HG03354 (cell line): ENCODE data around the gene SLC48A1.

Experiments
- ATAC-seq: cut with Tn5 transposase; IDR thresholded peaks from one replicate; pipeline ENCODE4 v1.9.1; 2021; ENCODE audit warnings: mild to moderate bottlenecking; ENCODE audit not compliant: unreplicated experiment, poor library complexity, severe bottlenecking

SLC48A1 gene

GRCh38 chr12:47773062-47773857 is at the start of gene SLC48A1:
SLC48A1 (plus strand) TSS chr12:47773238; CDS start chr12:47773305, 67 bp downstream.
- ATAC-seq = peak; percentile 86

DNA sequence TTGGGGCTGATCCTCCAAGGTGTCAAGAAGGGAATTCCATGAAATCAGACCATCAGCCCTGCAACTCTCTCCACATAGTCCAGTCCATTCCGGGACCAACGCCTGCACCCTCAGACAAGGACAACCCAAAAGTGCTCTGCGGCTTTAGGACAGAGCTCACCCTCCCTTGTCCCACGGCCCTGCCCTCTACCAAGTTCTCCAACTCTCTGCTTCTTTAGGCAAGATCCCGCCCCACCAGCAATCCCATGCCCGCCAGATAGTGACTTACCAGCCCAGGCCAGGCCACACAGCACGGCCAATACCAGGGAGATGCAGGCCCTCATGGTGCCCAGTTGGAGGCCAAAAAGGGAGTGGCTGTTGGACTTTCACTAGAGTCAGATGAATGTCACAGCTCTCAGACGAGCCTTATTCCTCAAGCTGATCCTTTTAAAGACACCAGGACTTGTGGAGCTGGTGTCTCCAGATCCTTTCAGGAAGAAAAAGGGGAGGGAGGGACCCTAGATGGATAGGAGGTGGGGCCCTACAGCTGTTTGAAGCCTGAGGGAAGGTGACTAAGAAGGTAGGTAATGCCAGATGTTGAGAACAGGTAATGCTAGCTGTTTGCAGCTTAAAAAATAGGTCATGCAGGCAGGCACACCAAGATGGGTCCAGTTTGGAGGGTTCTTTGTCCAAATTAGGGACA is 47.8 kb upstream of the SLC48A1 start, which contains the start of gene ENDOU:
Gene ENDOU (minus strand): TSS at position 400 of the 682 bp plus-strand sequence. CDS start 77 bp downstream, at position 323.
- ATAC-seq = no peak

- peak; percentile 90 for ATAC-seq
These were observed 47.1 kb upstream of the SLC48A1 start for GRCh38 chr12:47725893-47726292.

DNA sequence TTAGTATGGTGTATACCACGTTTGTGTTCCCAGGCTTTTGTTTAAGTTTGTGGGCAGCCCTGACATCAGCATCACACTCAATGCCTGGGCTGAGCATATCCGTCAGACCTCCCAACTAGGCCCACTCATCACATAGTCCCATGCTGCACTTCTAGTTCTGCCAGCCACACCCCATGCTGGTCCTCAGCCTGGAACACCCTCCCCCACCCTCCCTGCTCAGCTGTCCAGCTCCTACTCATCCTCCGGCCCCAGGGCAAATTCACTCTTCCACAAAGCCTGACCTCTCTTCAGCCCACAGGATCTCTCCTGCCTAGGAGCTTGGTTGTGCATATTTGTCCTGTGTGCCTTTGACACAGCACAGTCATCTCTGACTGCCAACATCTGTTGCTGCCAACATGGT is 43.8 kb upstream of the SLC48A1 start:
- no peak for ATAC-seq

GRCh38 chr12:47730341-47730744 is 42.7 kb upstream of the SLC48A1 start:
- ATAC-seq = no peak

DNA sequence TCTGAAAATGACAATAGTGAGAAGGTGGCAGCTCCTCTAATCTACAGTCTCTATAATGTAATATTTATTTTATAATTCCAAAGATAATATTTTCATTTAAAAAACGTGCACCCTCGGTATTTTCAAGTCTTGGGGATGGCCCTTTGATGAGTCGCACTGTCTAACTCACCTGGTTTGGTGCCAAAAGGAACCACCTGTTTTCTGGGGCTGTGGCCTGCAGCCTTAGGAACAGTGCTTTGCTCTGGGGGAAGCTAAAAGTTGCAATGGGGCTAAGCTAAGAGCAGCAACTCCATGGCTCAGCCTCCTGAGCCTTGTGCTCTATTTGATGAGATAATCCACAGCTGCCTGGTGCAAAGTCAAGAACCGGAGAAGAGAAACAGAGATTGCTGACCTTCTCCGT is 41.3 kb upstream of the SLC48A1 start:
- no peak for ATAC-seq

DNA sequence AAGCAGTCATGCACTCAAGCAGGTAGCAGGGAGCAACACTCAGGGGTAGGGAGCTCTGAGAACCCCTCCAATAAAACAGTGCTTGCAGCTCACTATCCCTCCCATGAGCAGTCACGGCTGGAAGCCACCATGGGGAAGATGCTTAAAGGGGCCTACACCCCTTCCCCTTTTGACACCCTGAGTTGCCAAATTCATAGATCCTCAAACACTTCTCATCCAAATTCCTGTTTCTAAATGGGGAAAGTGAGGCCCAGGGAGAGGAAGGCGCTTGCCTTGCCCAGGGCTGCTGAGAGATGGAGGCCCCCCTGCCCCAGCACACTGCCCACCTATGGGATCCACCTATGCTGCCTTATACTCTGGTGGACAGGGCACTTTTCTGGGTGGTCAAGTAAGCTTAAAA is 40.5 kb upstream of the SLC48A1 start:
- no peak for ATAC-seq

- ATAC-seq = no peak
These were observed 39.9 kb upstream of the SLC48A1 start for GRCh38 chr12:47733142-47733541.

- ATAC-seq = no peak
These were observed 38.1 kb upstream of the SLC48A1 start for GRCh38 chr12:47734725-47735480.

GRCh38 chr12:47735649-47736048 is 37.4 kb upstream of the SLC48A1 start:
- ATAC-seq = no peak

GRCh38 chr12:47736216-47736615 is 36.8 kb upstream of the SLC48A1 start:
- no peak for ATAC-seq

GRCh38 chr12:47736877-47737676 is 36.0 kb upstream of the SLC48A1 start:
- ATAC-seq = no peak

DNA sequence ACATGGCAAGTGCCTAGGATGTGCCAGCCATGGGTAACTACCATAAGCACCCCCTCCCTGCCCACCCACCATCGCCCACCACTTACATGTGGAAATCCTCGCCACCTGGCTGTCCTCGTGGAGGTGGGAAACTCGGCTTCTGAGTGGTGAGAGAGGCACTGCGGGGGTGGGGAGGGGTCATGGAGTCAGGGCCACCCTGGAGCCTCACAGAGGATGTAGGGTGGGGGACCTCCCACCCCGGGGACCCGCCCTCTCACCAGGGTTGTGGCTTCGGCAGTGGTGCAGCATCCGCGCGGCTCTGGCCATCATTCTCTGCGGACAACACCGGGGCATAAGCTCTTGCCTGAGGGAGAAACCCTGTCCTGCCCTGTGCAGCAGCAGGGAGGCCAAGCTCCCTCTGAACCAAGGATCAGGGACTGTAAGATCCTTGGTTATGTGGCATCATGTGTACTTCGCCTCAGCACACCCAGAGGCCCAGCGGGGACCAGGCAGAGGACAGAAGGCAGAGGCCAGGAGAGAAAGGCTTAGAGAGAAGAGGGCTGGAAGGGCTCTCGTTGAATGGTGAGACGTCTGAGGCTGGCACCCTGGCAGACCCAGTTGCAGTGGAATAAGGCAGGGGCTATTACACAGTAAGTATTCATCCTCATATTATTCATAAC is 35.0 kb upstream of the SLC48A1 start:
- ATAC-seq = no peak

DNA sequence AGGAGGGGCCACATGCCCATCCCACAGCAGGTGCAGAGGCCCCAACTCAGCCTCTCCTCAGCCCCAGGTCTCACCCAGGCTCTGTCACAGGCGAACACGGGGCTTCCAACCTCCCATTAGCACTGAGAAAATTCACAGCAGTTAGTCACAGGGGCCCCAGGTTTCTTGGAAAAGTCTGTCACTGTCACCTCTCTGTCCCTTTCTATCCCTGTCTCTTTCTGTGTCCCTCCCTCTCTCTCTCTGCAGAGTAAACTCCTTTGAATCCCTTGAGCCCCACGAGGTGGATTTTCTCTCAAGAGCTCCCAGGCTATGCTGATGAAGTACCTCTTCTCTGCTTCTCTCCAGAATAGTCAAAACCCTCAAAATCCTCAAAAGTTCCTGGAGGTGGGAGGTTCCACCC is 33.7 kb upstream of the SLC48A1 start:
- ATAC-seq = no peak

GRCh38 chr12:47739979-47740378 is 33.1 kb upstream of the SLC48A1 start:
- ATAC-seq = peak; percentile 61

DNA sequence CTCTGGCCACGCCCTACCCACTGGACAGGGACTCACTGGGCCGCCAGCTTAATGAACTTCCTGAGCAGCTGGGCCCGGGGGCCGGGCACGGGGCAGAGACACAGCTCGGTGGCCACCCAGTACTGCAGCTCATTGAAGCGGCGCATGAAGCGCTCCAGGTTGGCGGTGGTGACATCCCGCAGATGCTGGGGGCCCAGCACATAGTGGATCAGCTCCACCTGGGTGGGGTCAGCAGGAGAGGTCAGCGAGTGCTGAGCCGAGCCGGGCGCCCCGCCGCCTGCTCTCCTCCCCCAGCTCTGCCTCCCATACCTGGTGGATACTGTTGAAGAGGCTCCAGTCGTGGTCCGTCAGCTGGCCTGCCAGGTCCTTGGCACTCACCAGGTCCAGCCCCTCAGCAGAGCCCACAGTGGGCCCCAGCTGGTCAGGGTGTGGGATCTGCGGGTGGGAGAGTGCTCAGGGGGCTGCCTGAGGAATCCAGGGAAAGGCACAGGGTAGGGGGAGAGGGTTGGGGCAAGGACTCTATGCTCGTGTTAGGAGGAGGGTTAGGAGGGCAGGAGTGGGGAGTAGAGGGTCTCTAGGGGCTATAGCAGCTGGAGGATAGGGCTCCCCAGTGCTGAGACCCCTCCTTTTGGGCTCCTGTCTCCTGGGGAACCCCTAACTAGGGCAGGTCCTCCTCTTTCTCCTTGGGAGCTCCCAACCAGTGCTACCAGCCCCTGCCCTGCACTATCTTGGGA is 32.3 kb upstream of the SLC48A1 start:
- peak; percentile 65 for ATAC-seq

DNA sequence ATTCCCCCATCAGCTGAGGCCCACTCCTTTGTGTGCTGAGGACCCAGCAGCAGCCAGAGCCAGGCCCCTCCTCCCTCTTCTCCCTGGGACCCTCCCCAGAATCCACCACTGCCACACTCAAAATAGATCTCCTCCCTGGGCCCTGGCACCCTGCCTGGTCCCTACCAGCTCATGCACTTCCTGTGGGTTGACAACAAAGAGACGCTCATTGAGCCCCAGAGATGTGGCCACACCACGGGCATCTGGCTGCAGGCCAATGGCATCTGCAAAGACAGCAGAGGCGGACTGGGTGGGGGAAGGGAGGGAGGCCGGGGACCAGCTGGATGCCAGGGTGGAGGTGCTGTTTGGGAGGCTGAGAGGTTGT is 31.7 kb upstream of the SLC48A1 start:
- no peak for ATAC-seq

GRCh38 chr12:47742253-47742825 is 30.7 kb upstream of the SLC48A1 start:
- no peak for ATAC-seq
